Mesodermal cell (in vitro differentiated cells): ENCODE measurements around the gene PTPRE.

Source experiments
- H3K27ac ChIP-seq: 2 replicates; pipeline ENCODE4 v1.7.0; 2013; ENCODE audit warnings: mild to moderate bottlenecking, low read depth, low read length, moderate library complexity; ENCODE audit not compliant: severe bottlenecking
- H3K36me3 ChIP-seq: 2 replicates; pipeline ENCODE4 v1.7.1; 2013; ENCODE audit warnings: mild to moderate bottlenecking, low read length, moderate library complexity; ENCODE audit not compliant: control insufficient read depth, insufficient read depth
- H3K4me1 ChIP-seq: one replicate; pipeline ENCODE4 v1.7.1; 2013; ENCODE audit warnings: mild to moderate bottlenecking, low read length; ENCODE audit not compliant: insufficient read depth, control insufficient read depth, poor library complexity, severe bottlenecking
- H3K4me3 ChIP-seq: 2 replicates; pipeline ENCODE4 v1.7.0; 2013; ENCODE audit warnings: low read length, control low read depth, mild to moderate bottlenecking; ENCODE audit not compliant: insufficient read depth, poor library complexity, severe bottlenecking; ENCODE audit errors: extremely low read depth
- H3K9me3 ChIP-seq: 2 replicates; pipeline ENCODE4 v1.7.1; 2013; ENCODE audit warnings: mild to moderate bottlenecking, low read length, moderate library complexity; ENCODE audit not compliant: control insufficient read depth
- WGBS, 2 experiments: methylation state at CpG; one replicate each; pipeline ENCODE4 v1.1.5; 2013; ENCODE audit warnings: missing lambda C conversion rate in 2 of 2; ENCODE audit not compliant: insufficient coverage in 2 of 2; 5-methylcytosine and 5-hydroxymethylcytosine counted together

The PTPRE gene

GRCh38 chr10:128063736-128064107 is 156.8 kb downstream of the PTPRE start:
- 85 to 88% methylated on average over 7 of the region's 7 CpGs for WGBS, 2 experiments
- Histone ChIP-seq H3K9me3 (no peaks in the 10 kb centered on the region), H3K27ac (peak overlapping the region; percentile 75), H3K4me1 (peaks cover 28% of the 10 kb centered on the region), H3K36me3 (peaks cover 17% of the 10 kb centered on the region), H3K4me3 (no peak overlapping the region)

GRCh38 chr10:128064108-128064969 is 157.4 kb downstream of the PTPRE start:
- peaks cover 18% of the 10 kb centered on the region for H3K36me3 ChIP-seq
- no peak overlapping the region for H3K4me3 ChIP-seq
- 91 to 93% methylated on average over 7 to 8 of the region's 11 CpGs for WGBS, 2 experiments
- H3K9me3 ChIP-seq: no peaks in the 10 kb centered on the region
- H3K27ac ChIP-seq: no peak overlapping the region
- H3K4me1 ChIP-seq: peaks cover 28% of the 10 kb centered on the region

GRCh38 chr10:128064970-128065580 is 158.2 kb downstream of the PTPRE start:
- H3K4me3 ChIP-seq: no peak overlapping the region
- H3K36me3 ChIP-seq: peaks cover 23% of the 10 kb centered on the region
- no peak overlapping the region for H3K27ac ChIP-seq
- H3K4me1 ChIP-seq: peaks cover 28% of the 10 kb centered on the region
- no peaks in the 10 kb centered on the region for H3K9me3 ChIP-seq
- WGBS, 2 experiments: 92 to 96% methylated on average over 12 to 15 of the region's 17 CpGs

GRCh38 chr10:128065881-128066534 is 159.1 kb downstream of the PTPRE start:
- WGBS, 2 experiments: 96 to 99% methylated on average over 10 to 13 of the region's 13 CpGs
- H3K27ac ChIP-seq: no peak overlapping the region
- H3K4me1 ChIP-seq: peaks cover 28% of the 10 kb centered on the region
- H3K9me3 ChIP-seq: no peaks in the 10 kb centered on the region
- no peak overlapping the region for H3K4me3 ChIP-seq
- H3K36me3 ChIP-seq: peaks cover 28% of the 10 kb centered on the region

- WGBS, 2 experiments: 89 to 91% methylated on average over 12 to 13 of the region's 13 CpGs
- Histone ChIP-seq H3K9me3 (no peaks in the 10 kb centered on the region), H3K4me1 (peaks cover 25% of the 10 kb centered on the region), H3K36me3 (peaks cover 31% of the 10 kb centered on the region), H3K27ac (no peak overlapping the region), H3K4me3 (no peak overlapping the region)
Observed at GRCh38 chr10:128066870-128067382, 160.0 kb downstream of the PTPRE start.

- Histone ChIP-seq H3K4me1 (peaks cover 16% of the 10 kb centered on the region), H3K27ac (no peak overlapping the region), H3K36me3 (peaks cover 33% of the 10 kb centered on the region), H3K4me3 (no peak overlapping the region), H3K9me3 (no peaks in the 10 kb centered on the region)
- WGBS, 2 experiments: 92 to 97% methylated on average over 21 of the region's 25 CpGs
Observed at GRCh38 chr10:128067691-128068397, 160.9 kb downstream of the PTPRE start.

- peaks cover 9% of the 10 kb centered on the region for H3K4me1 ChIP-seq
- no peak overlapping the region for H3K4me3 ChIP-seq
- no peaks in the 10 kb centered on the region for H3K9me3 ChIP-seq
- H3K36me3 ChIP-seq: peaks cover 40% of the 10 kb centered on the region
- WGBS, 2 experiments: 92 to 97% methylated on average over 11 to 14 of the region's 19 CpGs
- no peak overlapping the region for H3K27ac ChIP-seq
Observed at GRCh38 chr10:128068398-128069285, 161.7 kb downstream of the PTPRE start.

GRCh38 chr10:128069351-128070051 is 162.6 kb downstream of the PTPRE start:
- Histone ChIP-seq H3K36me3 (peaks cover 39% of the 10 kb centered on the region), H3K27ac (no peak overlapping the region), H3K4me1 (peaks cover under 1% of the 10 kb centered on the region), H3K9me3 (no peaks in the 10 kb centered on the region), H3K4me3 (no peak overlapping the region)
- WGBS, 2 experiments: 47 to 55% methylated on average over 22 to 26 of the region's 28 CpGs

- WGBS, 2 experiments: 95 to 99% methylated on average over 8 to 10 of the region's 10 CpGs
- no peak overlapping the region for H3K4me3 ChIP-seq
Observed at GRCh38 chr10:128070161-128070560, 163.3 kb downstream of the PTPRE start.

More at GRCh38 chr10:128070161-128070560, 163.3 kb downstream of the PTPRE start:
- Histone ChIP-seq H3K9me3 (no peaks in the 10 kb centered on the region), H3K36me3 (peaks cover 35% of the 10 kb centered on the region), H3K27ac (no peak overlapping the region), H3K4me1 (no peaks in the 10 kb centered on the region)
